ENCODE results near the gene BCAS4.

GRCh38 chr20:50873585-50873984, 78.7 kb downstream of the BCAS4 start:
- TF ChIP-seq, protein P1, sequence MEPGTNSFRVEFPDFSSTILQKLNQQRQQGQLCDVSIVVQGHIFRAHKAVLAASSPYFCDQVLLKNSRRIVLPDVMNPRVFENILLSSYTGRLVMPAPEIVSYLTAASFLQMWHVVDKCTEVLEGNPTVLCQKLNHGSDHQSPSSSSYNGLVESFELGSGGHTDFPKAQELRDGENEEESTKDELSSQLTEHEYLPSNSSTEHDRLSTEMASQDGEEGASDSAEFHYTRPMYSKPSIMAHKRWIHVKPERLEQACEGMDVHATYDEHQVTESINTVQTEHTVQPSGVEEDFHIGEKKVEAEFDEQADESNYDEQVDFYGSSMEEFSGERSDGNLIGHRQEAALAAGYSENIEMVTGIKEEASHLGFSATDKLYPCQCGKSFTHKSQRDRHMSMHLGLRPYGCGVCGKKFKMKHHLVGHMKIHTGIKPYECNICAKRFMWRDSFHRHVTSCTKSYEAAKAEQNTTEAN (CRISPR knock-in tag; IDR thresholded peaks at IDR 0.05) = no peak
- TF ChIP-seq JUN (CRISPR knock-in tag; IDR thresholded peaks at IDR 0.05) (no peak), CTCF (IDR thresholded peaks at IDR 0.05) (no peak), NFYB (CRISPR knock-in tag; conservative IDR thresholded peaks at IDR 0.05; ENCODE audit: low read depth) (no peak), ZNF232 (CRISPR knock-in tag; IDR thresholded peaks at IDR 0.05) (no peak), ESRRA (CRISPR knock-in tag; IDR thresholded peaks at IDR 0.05; ENCODE audit: borderline replicate concordance) (no peak), NR1H2 (CRISPR knock-in tag; IDR thresholded peaks at IDR 0.05) (no peak), CREB1 (CRISPR knock-in tag; IDR thresholded peaks at IDR 0.05) (no peak)
- TF ChIP-seq, protein P2, sequence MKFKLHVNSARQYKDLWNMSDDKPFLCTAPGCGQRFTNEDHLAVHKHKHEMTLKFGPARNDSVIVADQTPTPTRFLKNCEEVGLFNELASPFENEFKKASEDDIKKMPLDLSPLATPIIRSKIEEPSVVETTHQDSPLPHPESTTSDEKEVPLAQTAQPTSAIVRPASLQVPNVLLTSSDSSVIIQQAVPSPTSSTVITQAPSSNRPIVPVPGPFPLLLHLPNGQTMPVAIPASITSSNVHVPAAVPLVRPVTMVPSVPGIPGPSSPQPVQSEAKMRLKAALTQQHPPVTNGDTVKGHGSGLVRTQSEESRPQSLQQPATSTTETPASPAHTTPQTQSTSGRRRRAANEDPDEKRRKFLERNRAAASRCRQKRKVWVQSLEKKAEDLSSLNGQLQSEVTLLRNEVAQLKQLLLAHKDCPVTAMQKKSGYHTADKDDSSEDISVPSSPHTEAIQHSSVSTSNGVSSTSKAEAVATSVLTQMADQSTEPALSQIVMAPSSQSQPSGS (CRISPR knock-in tag; IDR thresholded peaks at IDR 0.05; ENCODE audit: borderline replicate concordance, low read depth) = no peak
- TF ChIP-seq, protein P3, sequence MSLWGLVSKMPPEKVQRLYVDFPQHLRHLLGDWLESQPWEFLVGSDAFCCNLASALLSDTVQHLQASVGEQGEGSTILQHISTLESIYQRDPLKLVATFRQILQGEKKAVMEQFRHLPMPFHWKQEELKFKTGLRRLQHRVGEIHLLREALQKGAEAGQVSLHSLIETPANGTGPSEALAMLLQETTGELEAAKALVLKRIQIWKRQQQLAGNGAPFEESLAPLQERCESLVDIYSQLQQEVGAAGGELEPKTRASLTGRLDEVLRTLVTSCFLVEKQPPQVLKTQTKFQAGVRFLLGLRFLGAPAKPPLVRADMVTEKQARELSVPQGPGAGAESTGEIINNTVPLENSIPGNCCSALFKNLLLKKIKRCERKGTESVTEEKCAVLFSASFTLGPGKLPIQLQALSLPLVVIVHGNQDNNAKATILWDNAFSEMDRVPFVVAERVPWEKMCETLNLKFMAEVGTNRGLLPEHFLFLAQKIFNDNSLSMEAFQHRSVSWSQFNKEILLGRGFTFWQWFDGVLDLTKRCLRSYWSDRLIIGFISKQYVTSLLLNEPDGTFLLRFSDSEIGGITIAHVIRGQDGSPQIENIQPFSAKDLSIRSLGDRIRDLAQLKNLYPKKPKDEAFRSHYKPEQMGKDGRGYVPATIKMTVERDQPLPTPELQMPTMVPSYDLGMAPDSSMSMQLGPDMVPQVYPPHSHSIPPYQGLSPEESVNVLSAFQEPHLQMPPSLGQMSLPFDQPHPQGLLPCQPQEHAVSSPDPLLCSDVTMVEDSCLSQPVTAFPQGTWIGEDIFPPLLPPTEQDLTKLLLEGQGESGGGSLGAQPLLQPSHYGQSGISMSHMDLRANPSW (CRISPR knock-in tag; conservative IDR thresholded peaks at IDR 0.05; ENCODE audit: low read depth) = no peak
